ENCODE results near the gene MGRN1.

- TF ChIP-seq CTCF (conservative IDR thresholded peaks at IDR 0.05; ENCODE audit: low read depth, low read length) (no peak), EZH2 (IDR thresholded peaks at IDR 0.05; ENCODE audit: borderline replicate concordance, low read depth, low read length, poor library complexity, severe bottlenecking) (no peak)
Measured at GRCh38 chr16:4699046-4699556, 74.5 kb downstream of the MGRN1 start.
